ENCODE data around the gene NR5A1. TPM values are rescaled to one million over a fixed set of nuclear protein-coding genes. Genes with fewer than 3 reads are reported as not detected.

NR5A1 gene
- total RNA-seq, 4 donors from 2014 or later, result 0.14 to 0.58 TPM; not detected in 2

DNA sequence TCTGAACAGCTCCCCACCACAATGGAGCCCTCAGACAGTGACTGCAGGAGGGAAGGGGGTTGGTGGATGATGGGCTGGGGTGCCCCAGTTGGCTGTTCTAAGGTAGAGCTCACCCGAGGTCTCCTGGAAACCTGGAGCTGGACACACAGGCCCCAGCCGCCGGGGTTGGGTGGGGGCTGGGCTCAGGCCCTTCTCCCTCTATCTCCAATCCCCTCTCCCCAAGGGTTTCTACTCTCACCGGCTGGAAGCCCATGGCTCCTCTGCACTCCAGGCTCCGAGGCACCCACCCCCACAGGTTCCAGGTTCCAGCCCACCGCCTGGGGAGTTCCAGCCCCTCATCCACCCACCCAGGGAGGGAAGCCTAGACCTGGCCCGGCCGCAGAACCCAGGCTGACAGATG is 766 bp downstream of the NR5A1 start:
- no peak overlapping the region for H3K27ac ChIP-seq
- DNase-seq, result no peak
- no peaks in the 10 kb centered on the region for H3K36me3 ChIP-seq
- peaks cover 0 to 24% of the 10 kb centered on the region in 2 donors for H3K27me3 ChIP-seq
- H3K9me3 ChIP-seq, result no peaks in the 10 kb centered on the region
- H3K4me1 ChIP-seq, result peaks cover 0 to 6% of the 10 kb centered on the region in 2 donors
- intact Hi-C loops (cut with DNase I; ENCODE audit: low total_unique reads), result no loop called here
- H3K4me3 ChIP-seq, result peak overlapping the region in 1 of 2 donors; percentile 49
- TF ChIP-seq, protein P1, sequence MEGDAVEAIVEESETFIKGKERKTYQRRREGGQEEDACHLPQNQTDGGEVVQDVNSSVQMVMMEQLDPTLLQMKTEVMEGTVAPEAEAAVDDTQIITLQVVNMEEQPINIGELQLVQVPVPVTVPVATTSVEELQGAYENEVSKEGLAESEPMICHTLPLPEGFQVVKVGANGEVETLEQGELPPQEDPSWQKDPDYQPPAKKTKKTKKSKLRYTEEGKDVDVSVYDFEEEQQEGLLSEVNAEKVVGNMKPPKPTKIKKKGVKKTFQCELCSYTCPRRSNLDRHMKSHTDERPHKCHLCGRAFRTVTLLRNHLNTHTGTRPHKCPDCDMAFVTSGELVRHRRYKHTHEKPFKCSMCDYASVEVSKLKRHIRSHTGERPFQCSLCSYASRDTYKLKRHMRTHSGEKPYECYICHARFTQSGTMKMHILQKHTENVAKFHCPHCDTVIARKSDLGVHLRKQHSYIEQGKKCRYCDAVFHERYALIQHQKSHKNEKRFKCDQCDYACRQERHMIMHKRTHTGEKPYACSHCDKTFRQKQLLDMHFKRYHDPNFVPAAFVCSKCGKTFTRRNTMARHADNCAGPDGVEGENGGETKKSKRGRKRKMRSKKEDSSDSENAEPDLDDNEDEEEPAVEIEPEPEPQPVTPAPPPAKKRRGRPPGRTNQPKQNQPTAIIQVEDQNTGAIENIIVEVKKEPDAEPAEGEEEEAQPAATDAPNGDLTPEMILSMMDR (IDR thresholded peaks at IDR 0.05), result no peak
- no peak for TF ChIP-seq POLR2A (IDR thresholded peaks at IDR 0.05)

- TF ChIP-seq POLR2A (IDR thresholded peaks at IDR 0.05), result no peak
- TF ChIP-seq, protein P1 (IDR thresholded peaks at IDR 0.05), result no peak
- intact Hi-C loops (cut with DNase I; ENCODE audit: low total_unique reads), result no loop called here
- Histone ChIP-seq H3K9me3 (no peaks in the 10 kb centered on the region), H3K27me3 (peaks cover 0 to 26% of the 10 kb centered on the region in 2 donors), H3K4me1 (peaks cover 0 to 6% of the 10 kb centered on the region in 2 donors), H3K27ac (no peak overlapping the region), H3K36me3 (no peaks in the 10 kb centered on the region), H3K4me3 (peak overlapping the region in 1 of 2 donors; percentile 49)
- no peak for DNase-seq
Observed at GRCh38 chr9:124505901-124506346, 1.3 kb downstream of the NR5A1 start.

DNA sequence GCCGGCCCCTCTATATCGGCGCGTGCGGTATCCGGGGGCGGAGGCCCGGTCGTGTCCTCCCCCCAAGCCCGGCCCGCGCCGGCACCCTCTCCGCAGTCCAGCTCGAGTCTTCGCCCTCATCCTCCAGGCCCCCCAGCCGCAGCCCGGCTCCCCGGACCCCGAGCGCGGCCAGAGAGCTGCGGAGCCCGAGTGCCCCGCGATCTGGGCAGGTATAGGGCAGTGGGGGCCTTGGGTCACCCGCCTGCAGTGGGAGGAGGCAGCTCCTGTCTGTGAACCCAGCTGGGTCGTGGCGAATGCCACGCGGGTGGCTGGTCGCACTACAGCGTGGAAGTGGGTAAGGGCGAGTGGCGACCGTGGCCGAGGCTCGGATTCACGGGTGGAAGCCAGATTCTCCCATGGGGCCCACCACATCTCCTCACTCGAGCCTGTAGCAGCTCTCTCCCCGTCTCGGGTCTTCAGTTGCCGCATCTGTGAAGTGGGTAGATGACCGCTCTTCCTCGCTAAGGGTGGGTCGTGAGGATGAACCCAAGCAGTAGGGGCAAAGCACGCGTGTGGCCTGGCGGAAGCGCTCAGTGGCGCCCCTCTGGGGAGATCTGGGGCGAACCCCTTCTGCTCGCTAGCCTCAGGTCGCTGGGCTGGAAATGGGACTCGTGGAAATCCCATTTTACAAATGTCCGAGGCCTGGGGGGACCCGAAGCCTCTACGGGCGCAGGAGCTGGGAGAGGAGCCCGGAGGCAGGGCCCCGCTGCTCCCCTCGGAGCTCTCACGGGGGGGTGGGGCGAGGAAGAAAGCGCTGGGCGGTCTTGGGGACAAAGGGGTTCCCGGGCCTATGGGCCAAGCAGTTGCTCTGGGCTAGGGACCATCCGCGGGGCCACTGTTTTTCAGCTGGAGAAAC is 1.9 kb downstream of the NR5A1 start:
- no peak overlapping the region for H3K27ac ChIP-seq
- intact Hi-C loops (cut with DNase I; ENCODE audit: low total_unique reads), result no loop called here
- DNase-seq, result no peak
- no peak for TF ChIP-seq POLR2A (IDR thresholded peaks at IDR 0.05)
- TF ChIP-seq, protein P1 (IDR thresholded peaks at IDR 0.05), result no peak
- H3K9me3 ChIP-seq, result no peaks in the 10 kb centered on the region
- H3K4me3 ChIP-seq, result peak overlapping the region in 1 of 2 donors; percentile 29
- peaks cover 0 to 6% of the 10 kb centered on the region in 2 donors for H3K4me1 ChIP-seq
- H3K36me3 ChIP-seq, result no peaks in the 10 kb centered on the region
- H3K27me3 ChIP-seq, result peaks cover 0 to 26% of the 10 kb centered on the region in 2 donors

GRCh38 chr9:124504530-124505005 is 2.6 kb downstream of the NR5A1 start:
- intact Hi-C loops (cut with DNase I; ENCODE audit: low total_unique reads), result no loop called here
- no peak overlapping the region for H3K27ac ChIP-seq
- peaks cover 0 to 26% of the 10 kb centered on the region in 2 donors for H3K27me3 ChIP-seq
- no peaks in the 10 kb centered on the region for H3K36me3 ChIP-seq
- H3K4me3 ChIP-seq, result peak overlapping the region in 1 of 2 donors; percentile 35
- peaks cover 0 to 6% of the 10 kb centered on the region in 2 donors for H3K4me1 ChIP-seq
- no peak for DNase-seq
- no peak for TF ChIP-seq POLR2A (IDR thresholded peaks at IDR 0.05)
- TF ChIP-seq, protein P1 (IDR thresholded peaks at IDR 0.05), result no peak
- H3K9me3 ChIP-seq, result no peaks in the 10 kb centered on the region

Data from uterus (tissue), 4 donors.